Measurements from ENCODE around the gene MYO5B.

DNA sequence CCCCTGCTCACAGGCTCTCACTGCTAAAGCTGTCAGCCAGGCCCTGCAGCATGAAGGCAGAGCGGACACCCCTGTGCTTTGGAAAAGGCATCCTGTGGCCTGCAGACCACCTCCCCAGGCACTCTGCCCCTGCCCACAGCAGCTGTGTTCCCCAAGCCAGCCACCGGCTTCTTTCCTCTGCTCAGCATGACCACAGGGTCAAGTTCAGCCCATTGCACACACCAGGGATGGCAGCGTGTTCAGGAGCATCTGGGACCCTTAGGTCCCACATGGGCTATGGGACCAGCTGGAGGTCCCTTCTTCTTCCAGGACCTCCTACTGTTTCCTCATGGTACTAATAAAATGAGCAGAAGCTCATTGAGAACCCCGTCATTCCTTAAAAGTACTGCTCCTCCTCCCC lies 263.2 kb downstream of the MYO5B start:
- TF ChIP-seq, protein P1, sequence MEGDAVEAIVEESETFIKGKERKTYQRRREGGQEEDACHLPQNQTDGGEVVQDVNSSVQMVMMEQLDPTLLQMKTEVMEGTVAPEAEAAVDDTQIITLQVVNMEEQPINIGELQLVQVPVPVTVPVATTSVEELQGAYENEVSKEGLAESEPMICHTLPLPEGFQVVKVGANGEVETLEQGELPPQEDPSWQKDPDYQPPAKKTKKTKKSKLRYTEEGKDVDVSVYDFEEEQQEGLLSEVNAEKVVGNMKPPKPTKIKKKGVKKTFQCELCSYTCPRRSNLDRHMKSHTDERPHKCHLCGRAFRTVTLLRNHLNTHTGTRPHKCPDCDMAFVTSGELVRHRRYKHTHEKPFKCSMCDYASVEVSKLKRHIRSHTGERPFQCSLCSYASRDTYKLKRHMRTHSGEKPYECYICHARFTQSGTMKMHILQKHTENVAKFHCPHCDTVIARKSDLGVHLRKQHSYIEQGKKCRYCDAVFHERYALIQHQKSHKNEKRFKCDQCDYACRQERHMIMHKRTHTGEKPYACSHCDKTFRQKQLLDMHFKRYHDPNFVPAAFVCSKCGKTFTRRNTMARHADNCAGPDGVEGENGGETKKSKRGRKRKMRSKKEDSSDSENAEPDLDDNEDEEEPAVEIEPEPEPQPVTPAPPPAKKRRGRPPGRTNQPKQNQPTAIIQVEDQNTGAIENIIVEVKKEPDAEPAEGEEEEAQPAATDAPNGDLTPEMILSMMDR (conservative IDR thresholded peaks at IDR 0.05; ENCODE audit: low read depth, low read length), result no peak
- TF ChIP-seq POLR2A (IDR thresholded peaks at IDR 0.05; ENCODE audit: low read depth, low read length), result no peak
- TF ChIP-seq, protein P2, sequence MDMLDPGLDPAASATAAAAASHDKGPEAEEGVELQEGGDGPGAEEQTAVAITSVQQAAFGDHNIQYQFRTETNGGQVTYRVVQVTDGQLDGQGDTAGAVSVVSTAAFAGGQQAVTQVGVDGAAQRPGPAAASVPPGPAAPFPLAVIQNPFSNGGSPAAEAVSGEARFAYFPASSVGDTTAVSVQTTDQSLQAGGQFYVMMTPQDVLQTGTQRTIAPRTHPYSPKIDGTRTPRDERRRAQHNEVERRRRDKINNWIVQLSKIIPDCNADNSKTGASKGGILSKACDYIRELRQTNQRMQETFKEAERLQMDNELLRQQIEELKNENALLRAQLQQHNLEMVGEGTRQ (IDR thresholded peaks at IDR 0.05; ENCODE audit: low read depth, low read length), result no peak
- TF ChIP-seq MAFK (IDR thresholded peaks at IDR 0.05; ENCODE audit: low read depth, low read length), result no peak
- no peak for TF ChIP-seq SMC3 (IDR thresholded peaks at IDR 0.05; ENCODE audit: low read depth, low read length)
- TF ChIP-seq RFX5 (IDR thresholded peaks at IDR 0.05; ENCODE audit: low read depth, low read length), result no peak
- no peak for TF ChIP-seq CEBPB (IDR thresholded peaks at IDR 0.05; ENCODE audit: low read depth, low read length)
- TF ChIP-seq MAZ (IDR thresholded peaks at IDR 0.05; ENCODE audit: borderline replicate concordance, low read depth, low read length), result no peak
- no peak for TF ChIP-seq RCOR1 (IDR thresholded peaks at IDR 0.05; ENCODE audit: insufficient replicate concordance, low read length)

All from IMR-90 (cell line).